Adrenal gland (tissue), 5 donors: ENCODE results near the gene NAA38.

ENCODE experiments used
- CTCF ChIP-seq, 6 experiments: fragments of 450-650 bp in 4 of 6; fragments of 200-600 bp in 2 of 6; sonication (generic) in 1 of 6; IDR thresholded peaks; 1 replicate in 5 of 6; 2 replicates in 1 of 6; pipeline versions ENCODE4 v1.5.1 to v1.8.0; 2016 to 2021; ENCODE audit warnings: antibody characterized with exemption in 6 of 6, mild to moderate bottlenecking in 2 of 6, moderate library complexity in 1 of 6
- POLR2A ChIP-seq, 2 donors: fragments of 450-650 bp; IDR thresholded peaks; one replicate each; pipeline ENCODE4 v1.6.1; 2017; ENCODE audit warnings: antibody characterized with exemption in 2 of 2, mild to moderate bottlenecking in 2 of 2, moderate library complexity in 1 of 2
- donor health status: DM: no; HTN: no; CAD: no.

GRCh38 chr17:7842380-7843256, 14.7 kb downstream of the NAA38 start:
- TF ChIP-seq POLR2A (IDR thresholded peaks at IDR 0.05) (peak; percentile 36 to 74), CTCF (IDR thresholded peaks at IDR 0.05) (peak in 1 of 6 experiments; percentile 7)
